Neural progenitor cell (in vitro differentiated cells): Measurements from ENCODE around the gene SHROOM4. TPM values are rescaled to one million over a fixed set of nuclear protein-coding genes. Genes with fewer than 3 reads are reported as not detected.

Source experiments
- DNase-seq: peaks from one replicate; pipeline ENCODE4 v3.0.0-alpha.2; 2016; ENCODE audit warnings: low spot score
- H2AFZ ChIP-seq: fragments of 200-600 bp; sonication (generic); replicated peaks from 2 replicates; pipeline ENCODE4 v1.6.1; 2016; ENCODE audit warnings: antibody characterized with exemption
- H3F3A ChIP-seq: fragments of 200-600 bp; sonication (generic); 2 replicates; pipeline ENCODE4 v1.6.1; 2016; ENCODE audit warnings: antibody characterized with exemption, low read depth
- H3K27ac ChIP-seq: fragments of 200-600 bp; sonication (generic); 2 replicates; pipeline ENCODE4 v1.5.1; 2016; ENCODE audit warnings: mild to moderate bottlenecking
- H3K27me3 ChIP-seq: fragments of 200-600 bp; sonication (generic); 2 replicates; pipeline ENCODE4 v1.6.1; 2016; ENCODE audit warnings: mild to moderate bottlenecking, moderate library complexity
- H3K36me3 ChIP-seq: fragments of 200-600 bp; sonication (generic); 2 replicates; pipeline ENCODE4 v1.5.1; 2016
- H3K4me1 ChIP-seq: fragments of 200-600 bp; sonication (generic); 2 replicates; pipeline ENCODE4 v1.6.1; 2016; ENCODE audit warnings: mixed run types
- H3K4me2 ChIP-seq: fragments of 200-600 bp; sonication (generic); 2 replicates; pipeline ENCODE4 v1.6.1; 2016
- H3K4me3 ChIP-seq: fragments of 200-600 bp; sonication (generic); 2 replicates; pipeline ENCODE4 v1.5.1; 2016
- H3K79me2 ChIP-seq: fragments of 200-600 bp; sonication (generic); 2 replicates; pipeline ENCODE4 v1.6.1; 2016; ENCODE audit warnings: low read depth
- H3K9ac ChIP-seq: fragments of 200-600 bp; sonication (generic); 2 replicates; pipeline ENCODE4 v1.6.1; 2016
- H3K9me3 ChIP-seq: fragments of 200-600 bp; sonication (generic); 2 replicates; pipeline ENCODE4 v1.5.1; 2016; ENCODE audit warnings: low read depth
- H4K20me1 ChIP-seq: fragments of 200-600 bp; sonication (generic); 2 replicates; pipeline ENCODE4 v1.6.1; 2016; ENCODE audit warnings: low read depth
- H3K27ac Mint-ChIP-seq: 3 replicates; pipeline ENCODE4 v1.8.0; 2021; ENCODE audit warnings: mixed read lengths
- H3K27me3 Mint-ChIP-seq: 2 replicates; pipeline ENCODE4 v1.8.0; 2022; ENCODE audit warnings: low read depth, mild to moderate bottlenecking, inconsistent platforms, moderate library complexity, mixed read lengths; ENCODE audit not compliant: insufficient read depth
- H3K36me3 Mint-ChIP-seq: 3 replicates; pipeline ENCODE4 v1.8.0; 2021; ENCODE audit warnings: mixed read lengths
- H3K4me1 Mint-ChIP-seq: 3 replicates; pipeline ENCODE4 v1.8.0; 2021; ENCODE audit warnings: mixed read lengths
- H3K4me3 Mint-ChIP-seq: 3 replicates; pipeline ENCODE4 v1.8.0; 2021; ENCODE audit warnings: mild to moderate bottlenecking, moderate library complexity, mixed read lengths
- H3K9me3 Mint-ChIP-seq: 3 replicates; pipeline ENCODE4 v1.8.0; 2020; ENCODE audit warnings: mixed read lengths
- EZH2 ChIP-seq: fragments of 200-600 bp; sonication (generic); IDR thresholded peaks from 2 replicates; pipeline ENCODE4 v1.6.1; 2017; ENCODE audit warnings: antibody characterized with exemption, mild to moderate bottlenecking, moderate library complexity
- EZH2phosphoT487 ChIP-seq: fragments of 200-600 bp; sonication (generic); IDR thresholded peaks from 2 replicates; pipeline ENCODE4 v1.6.1; 2017; ENCODE audit warnings: antibody characterized with exemption
- total RNA-seq: library from RNA; depleted of rRNA; stranded (reverse); fragments of >200 nt; gene quantifications from 2 replicates; pipeline ENCODE4 v1.2.3, GENCODE V29; 2015; ENCODE audit warnings: low replicate concordance
- TF ChIP-seq, protein P1 (sequence below): fragments of 200-600 bp; sonication (generic); IDR thresholded peaks from 2 replicates; pipeline ENCODE4 v1.5.1; 2017; ENCODE audit warnings: antibody characterized with exemption, mild to moderate bottlenecking

Gene SHROOM4
- total RNA-seq, 1 donor from 2014 or later, result 3.0 TPM

- Histone ChIP-seq H3K4me1 (no peaks in the 10 kb centered on the region), H3K4me3 (no peak overlapping the region), H4K20me1 (no peaks in the 10 kb centered on the region), H3K79me2 (no peaks in the 10 kb centered on the region), H3K9me3 (no peaks in the 10 kb centered on the region), H3K27ac (no peak overlapping the region), H3K9ac (no peak overlapping the region), H3K27me3 (no peaks in the 10 kb centered on the region), H3F3A (no peaks in the 10 kb centered on the region), H2AFZ (no peak overlapping the region), H3K4me2 (no peak overlapping the region), H3K36me3 (no peaks in the 10 kb centered on the region)
- H3K9me3 Mint-ChIP-seq, result peaks cover under 1% of the 10 kb centered on the region
- no peaks in the 10 kb centered on the region for H3K27me3 Mint-ChIP-seq
- no peaks in the 10 kb centered on the region for H3K4me1 Mint-ChIP-seq
- no peak overlapping the region for H3K4me3 Mint-ChIP-seq
- TF ChIP-seq EZH2 (no peak), EZH2phosphoT487 (no peak)
- TF ChIP-seq, protein P1, sequence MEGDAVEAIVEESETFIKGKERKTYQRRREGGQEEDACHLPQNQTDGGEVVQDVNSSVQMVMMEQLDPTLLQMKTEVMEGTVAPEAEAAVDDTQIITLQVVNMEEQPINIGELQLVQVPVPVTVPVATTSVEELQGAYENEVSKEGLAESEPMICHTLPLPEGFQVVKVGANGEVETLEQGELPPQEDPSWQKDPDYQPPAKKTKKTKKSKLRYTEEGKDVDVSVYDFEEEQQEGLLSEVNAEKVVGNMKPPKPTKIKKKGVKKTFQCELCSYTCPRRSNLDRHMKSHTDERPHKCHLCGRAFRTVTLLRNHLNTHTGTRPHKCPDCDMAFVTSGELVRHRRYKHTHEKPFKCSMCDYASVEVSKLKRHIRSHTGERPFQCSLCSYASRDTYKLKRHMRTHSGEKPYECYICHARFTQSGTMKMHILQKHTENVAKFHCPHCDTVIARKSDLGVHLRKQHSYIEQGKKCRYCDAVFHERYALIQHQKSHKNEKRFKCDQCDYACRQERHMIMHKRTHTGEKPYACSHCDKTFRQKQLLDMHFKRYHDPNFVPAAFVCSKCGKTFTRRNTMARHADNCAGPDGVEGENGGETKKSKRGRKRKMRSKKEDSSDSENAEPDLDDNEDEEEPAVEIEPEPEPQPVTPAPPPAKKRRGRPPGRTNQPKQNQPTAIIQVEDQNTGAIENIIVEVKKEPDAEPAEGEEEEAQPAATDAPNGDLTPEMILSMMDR, result no peak
- H3K27ac Mint-ChIP-seq, result no peak overlapping the region
- H3K36me3 Mint-ChIP-seq, result no peaks in the 10 kb centered on the region
- DNase-seq, result no peak
Observed at GRCh38 chrX:50825825-50826224, 11.8 kb upstream of the SHROOM4 start.

GRCh38 chrX:50818986-50819385 lies 5.0 kb upstream of the SHROOM4 start:
- Histone ChIP-seq H3K4me1 (no peaks in the 10 kb centered on the region), H3K9me3 (no peaks in the 10 kb centered on the region), H3K9ac (no peak overlapping the region), H2AFZ (no peak overlapping the region), H3F3A (no peaks in the 10 kb centered on the region), H3K4me3 (no peak overlapping the region), H4K20me1 (no peaks in the 10 kb centered on the region), H3K79me2 (no peaks in the 10 kb centered on the region), H3K36me3 (no peaks in the 10 kb centered on the region), H3K27me3 (no peaks in the 10 kb centered on the region), H3K27ac (no peak overlapping the region), H3K4me2 (no peak overlapping the region)
- no peak for TF ChIP-seq EZH2phosphoT487
- TF ChIP-seq, protein P1, result no peak
- no peak for TF ChIP-seq EZH2
- no peaks in the 10 kb centered on the region for H3K27me3 Mint-ChIP-seq
- no peaks in the 10 kb centered on the region for H3K36me3 Mint-ChIP-seq
- H3K4me1 Mint-ChIP-seq, result peaks cover 6% of the 10 kb centered on the region
- no peak for DNase-seq
- peaks cover 2% of the 10 kb centered on the region for H3K9me3 Mint-ChIP-seq
- no peak overlapping the region for H3K27ac Mint-ChIP-seq
- H3K4me3 Mint-ChIP-seq, result no peak overlapping the region

DNA sequence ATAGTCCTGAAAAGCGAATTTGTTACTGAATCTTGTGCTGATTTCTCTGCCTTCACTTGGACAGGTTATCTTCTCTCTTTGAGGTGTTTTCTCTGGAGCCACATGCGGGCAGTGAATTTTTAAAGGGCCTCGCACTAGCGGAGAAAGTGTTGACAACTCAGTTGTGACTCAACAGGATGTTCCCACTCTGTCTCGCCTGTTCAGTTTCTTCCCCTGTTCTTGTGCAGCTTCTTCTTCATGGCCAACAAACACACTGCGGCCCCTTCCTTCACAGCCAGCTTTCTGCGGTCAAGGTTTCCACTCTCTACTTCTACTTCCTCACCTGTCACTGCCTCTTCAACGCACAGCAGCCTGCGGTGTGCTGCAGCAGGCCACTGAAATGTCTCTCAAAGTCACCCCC lies 1.1 kb upstream of the SHROOM4 start:
- H2AFZ ChIP-seq, result no peak overlapping the region
- no peaks in the 10 kb centered on the region for H3K9me3 ChIP-seq
- H3K27ac Mint-ChIP-seq, result no peak overlapping the region
- no peaks in the 10 kb centered on the region for H3K36me3 Mint-ChIP-seq
- TF ChIP-seq EZH2phosphoT487 (no peak), EZH2 (no peak)
- TF ChIP-seq, protein P1, result no peak
- H3K27me3 Mint-ChIP-seq, result no peaks in the 10 kb centered on the region
- H3K4me1 ChIP-seq, result no peaks in the 10 kb centered on the region
- peaks cover 4% of the 10 kb centered on the region for H3F3A ChIP-seq
- peaks cover 3% of the 10 kb centered on the region for H4K20me1 ChIP-seq
- H3K9me3 Mint-ChIP-seq, result no peaks in the 10 kb centered on the region
- no peak overlapping the region for H3K27ac ChIP-seq
- no peaks in the 10 kb centered on the region for H3K36me3 ChIP-seq
- H3K4me2 ChIP-seq, result no peak overlapping the region
- peaks cover 19% of the 10 kb centered on the region for H3K4me1 Mint-ChIP-seq
- H3K79me2 ChIP-seq, result no peaks in the 10 kb centered on the region
- H3K4me3 Mint-ChIP-seq, result peak overlapping the region; percentile 53
- H3K4me3 ChIP-seq, result no peak overlapping the region
- H3K27me3 ChIP-seq, result no peaks in the 10 kb centered on the region
- no peak overlapping the region for H3K9ac ChIP-seq
- DNase-seq, result no peak
